Neural cell (in vitro differentiated cells): ENCODE results near the gene DDX56. TPM values are rescaled to one million over a fixed set of nuclear protein-coding genes. Genes with fewer than 3 reads are reported as not detected.

ENCODE experiments used
- H2AFZ ChIP-seq: fragments of 200-600, 300-800 bp; sonication (generic), shearing (Covaris generic); 2 replicates; pipeline ENCODE4 v1.6.0; 2014; ENCODE audit warnings: low read depth, mild to moderate bottlenecking, antibody characterized with exemption, low read length, moderate library complexity
- H3F3A ChIP-seq: fragments of 200-600 bp; shearing (Covaris generic); 2 replicates; pipeline ENCODE4 v1.6.1; 2016; ENCODE audit warnings: mild to moderate bottlenecking, moderate library complexity, mixed read lengths, antibody characterized with exemption, low read length; ENCODE audit not compliant: insufficient read depth, poor library complexity, severe bottlenecking
- H3K27ac ChIP-seq: fragments of 200-600, 300-800 bp; sonication (generic), shearing (Covaris generic); 2 replicates; pipeline ENCODE4 v1.5.1; 2014; ENCODE audit warnings: mild to moderate bottlenecking, low read length, moderate library complexity
- H3K27me3 ChIP-seq: fragments of 300-800, 200-600 bp; sonication (generic), shearing (Covaris generic); 2 replicates; pipeline ENCODE4 v1.6.0; 2014; ENCODE audit warnings: mild to moderate bottlenecking, low read depth, low read length, moderate library complexity; ENCODE audit not compliant: insufficient read depth
- H3K36me3 ChIP-seq: fragments of 300-800, 200-600 bp; sonication (generic), shearing (Covaris generic); 2 replicates; pipeline ENCODE4 v1.5.1; 2014; ENCODE audit warnings: mild to moderate bottlenecking, antibody characterized with exemption, low read length, moderate library complexity; ENCODE audit not compliant: insufficient read depth
- H3K4me2 ChIP-seq: fragments of 300-800, 200-600 bp; sonication (generic), shearing (Covaris generic); 2 replicates; pipeline ENCODE4 v1.6.0; 2014; ENCODE audit warnings: mild to moderate bottlenecking, low read length
- H3K4me3 ChIP-seq: fragments of 300-800, 200-600 bp; sonication (generic), shearing (Covaris generic); 2 replicates; pipeline ENCODE4 v1.5.1; 2014; ENCODE audit warnings: mild to moderate bottlenecking, low read length, moderate library complexity
- H3K79me2 ChIP-seq: fragments of 200-600 bp; shearing (Covaris generic); replicated peaks from 2 replicates; pipeline ENCODE4 v1.6.0; 2014; ENCODE audit warnings: mild to moderate bottlenecking, low read length, moderate library complexity; ENCODE audit not compliant: insufficient read depth
- H3K9ac ChIP-seq: fragments of 300-800, 200-600 bp; sonication (generic), shearing (Covaris generic); 2 replicates; pipeline ENCODE4 v1.6.1; 2016; ENCODE audit warnings: mild to moderate bottlenecking, low read length, mixed read lengths
- H3K9me2 ChIP-seq: fragments of 200-600 bp; shearing (Covaris generic); 2 replicates; pipeline ENCODE4 v1.6.1; 2016; ENCODE audit warnings: mild to moderate bottlenecking, low read length, mixed read lengths; ENCODE audit not compliant: insufficient read depth
- H3K9me3 ChIP-seq: fragments of 200-600, 300-800 bp; sonication (generic), shearing (Covaris generic); 2 replicates; pipeline ENCODE4 v1.6.1; 2016; ENCODE audit warnings: mild to moderate bottlenecking, mixed run types, low read length, moderate library complexity, mixed read lengths
- H4K20me1 ChIP-seq: fragments of 200-600 bp; shearing (Covaris generic); 2 replicates; pipeline ENCODE4 v1.6.1; 2016; ENCODE audit warnings: mild to moderate bottlenecking, mixed run types; ENCODE audit not compliant: insufficient read depth
- EP300 ChIP-seq: fragments of 450-650 bp; conservative IDR thresholded peaks from 2 replicates; pipeline ENCODE4 v1.6.1; 2014; ENCODE audit warnings: antibody characterized with exemption, mild to moderate bottlenecking, moderate library complexity; ENCODE audit not compliant: poor library complexity, severe bottlenecking
- EZH2 ChIP-seq: fragments of 200-600, 300-800 bp; shearing (Covaris generic), sonication (generic); IDR thresholded peaks from 2 replicates; pipeline ENCODE4 v1.6.1; 2014; ENCODE audit warnings: antibody characterized with exemption, low read length, borderline replicate concordance, mild to moderate bottlenecking; ENCODE audit not compliant: insufficient read depth, poor library complexity, severe bottlenecking
- MXI1 ChIP-seq: fragments of 450-650 bp; conservative IDR thresholded peaks from 2 replicates; pipeline ENCODE4 v1.6.1; 2014; ENCODE audit warnings: antibody characterized with exemption, mild to moderate bottlenecking; ENCODE audit not compliant: poor library complexity, severe bottlenecking
- POLR2AphosphoS5 ChIP-seq: IDR thresholded peaks from 2 replicates; pipeline ENCODE4 v1.6.1; 2012
- RAD21 ChIP-seq: fragments of 450-650 bp; conservative IDR thresholded peaks from 2 replicates; pipeline ENCODE4 v1.6.1; 2014; ENCODE audit warnings: antibody characterized with exemption, mild to moderate bottlenecking, moderate library complexity
- REST ChIP-seq: IDR thresholded peaks from 2 replicates; pipeline ENCODE4 v1.6.1; 2012; ENCODE audit warnings: borderline replicate concordance
- SMC3 ChIP-seq: fragments of 450-650 bp; conservative IDR thresholded peaks from 2 replicates; pipeline ENCODE4 v1.6.1; 2014; ENCODE audit warnings: antibody characterized with exemption, mild to moderate bottlenecking, moderate library complexity; ENCODE audit not compliant: poor library complexity
- TAF1 ChIP-seq: IDR thresholded peaks from 2 replicates; pipeline ENCODE4 v1.6.1; 2012; ENCODE audit warnings: low read depth
- polyA plus RNA-seq: library from polyadenylated mRNA; depleted of rRNA; stranded (reverse); fragments of >200 nt; gene quantifications from 2 replicates; pipeline ENCODE4 v1.2.3, GENCODE V29; 2014
- TF ChIP-seq, protein P1 (sequence below): fragments of 450-650 bp; IDR thresholded peaks from 2 replicates; pipeline ENCODE4 v1.5.1; 2014; ENCODE audit warnings: antibody characterized with exemption, mild to moderate bottlenecking, moderate library complexity; ENCODE audit not compliant: poor library complexity, severe bottlenecking

DDX56 gene
- polyA plus RNA-seq, 1 donor from 2014 or later, result 80.6 TPM

GRCh38 chr7:44535348-44536064 is 38.2 kb downstream of the DDX56 start:
- Histone ChIP-seq H3K27ac (no peak overlapping the region), H3K27me3 (no peaks in the 10 kb centered on the region), H3K4me3 (no peak overlapping the region), H3K9ac (no peak overlapping the region), H3K36me3 (no peaks in the 10 kb centered on the region), H3K9me3 (no peaks in the 10 kb centered on the region), H3K9me2 (no peaks in the 10 kb centered on the region), H4K20me1 (no peaks in the 10 kb centered on the region), H3K4me2 (no peak overlapping the region), H3K79me2 (no peaks in the 10 kb centered on the region), H2AFZ (no peak overlapping the region), H3F3A (no peaks in the 10 kb centered on the region)
- TF ChIP-seq EZH2, result no peak
- no peak for TF ChIP-seq EP300

DNA sequence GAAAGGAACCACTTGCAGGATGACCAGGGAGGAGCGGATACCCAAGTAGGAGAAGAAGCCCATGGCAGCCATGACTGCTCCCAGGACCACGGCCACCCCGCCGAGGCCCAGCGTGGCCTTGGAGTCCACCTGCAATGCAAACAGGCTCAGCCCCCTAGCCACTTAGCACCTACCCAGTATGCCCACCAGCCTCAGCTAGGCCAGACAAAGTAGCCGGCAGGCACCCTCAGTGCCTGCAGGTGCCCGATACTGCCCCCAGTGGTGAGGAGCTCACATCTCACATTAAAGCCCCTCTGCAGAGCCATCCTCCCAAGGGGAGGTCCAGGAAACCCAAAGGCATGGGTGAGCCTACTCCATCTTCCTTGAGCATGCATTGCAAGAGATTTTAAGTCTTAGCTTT is 39.2 kb downstream of the DDX56 start:
- TF ChIP-seq RAD21, result no peak
- no peak for TF ChIP-seq POLR2AphosphoS5
- TF ChIP-seq, protein P1, sequence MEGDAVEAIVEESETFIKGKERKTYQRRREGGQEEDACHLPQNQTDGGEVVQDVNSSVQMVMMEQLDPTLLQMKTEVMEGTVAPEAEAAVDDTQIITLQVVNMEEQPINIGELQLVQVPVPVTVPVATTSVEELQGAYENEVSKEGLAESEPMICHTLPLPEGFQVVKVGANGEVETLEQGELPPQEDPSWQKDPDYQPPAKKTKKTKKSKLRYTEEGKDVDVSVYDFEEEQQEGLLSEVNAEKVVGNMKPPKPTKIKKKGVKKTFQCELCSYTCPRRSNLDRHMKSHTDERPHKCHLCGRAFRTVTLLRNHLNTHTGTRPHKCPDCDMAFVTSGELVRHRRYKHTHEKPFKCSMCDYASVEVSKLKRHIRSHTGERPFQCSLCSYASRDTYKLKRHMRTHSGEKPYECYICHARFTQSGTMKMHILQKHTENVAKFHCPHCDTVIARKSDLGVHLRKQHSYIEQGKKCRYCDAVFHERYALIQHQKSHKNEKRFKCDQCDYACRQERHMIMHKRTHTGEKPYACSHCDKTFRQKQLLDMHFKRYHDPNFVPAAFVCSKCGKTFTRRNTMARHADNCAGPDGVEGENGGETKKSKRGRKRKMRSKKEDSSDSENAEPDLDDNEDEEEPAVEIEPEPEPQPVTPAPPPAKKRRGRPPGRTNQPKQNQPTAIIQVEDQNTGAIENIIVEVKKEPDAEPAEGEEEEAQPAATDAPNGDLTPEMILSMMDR, result peak; percentile 32
- TF ChIP-seq EZH2, result no peak
- no peak overlapping the region for H3K27ac ChIP-seq
- H3K9me3 ChIP-seq, result no peaks in the 10 kb centered on the region
- H3K4me3 ChIP-seq, result no peak overlapping the region
- no peak overlapping the region for H3K9ac ChIP-seq
- no peaks in the 10 kb centered on the region for H3K27me3 ChIP-seq
- no peaks in the 10 kb centered on the region for H3K9me2 ChIP-seq
- H4K20me1 ChIP-seq, result no peaks in the 10 kb centered on the region
- no peak overlapping the region for H3K4me2 ChIP-seq
- H2AFZ ChIP-seq, result no peak overlapping the region
- no peaks in the 10 kb centered on the region for H3F3A ChIP-seq
- H3K36me3 ChIP-seq, result no peaks in the 10 kb centered on the region
- H3K79me2 ChIP-seq, result no peaks in the 10 kb centered on the region

GRCh38 chr7:44534087-44534486 is 39.6 kb downstream of the DDX56 start:
- Histone ChIP-seq H3K9me2 (no peaks in the 10 kb centered on the region), H3K27ac (no peak overlapping the region), H3F3A (no peaks in the 10 kb centered on the region), H4K20me1 (no peaks in the 10 kb centered on the region), H3K9ac (no peak overlapping the region), H3K9me3 (no peaks in the 10 kb centered on the region), H3K4me3 (no peak overlapping the region), H3K4me2 (no peak overlapping the region), H2AFZ (no peak overlapping the region), H3K36me3 (no peaks in the 10 kb centered on the region), H3K79me2 (no peaks in the 10 kb centered on the region), H3K27me3 (no peaks in the 10 kb centered on the region)
- TF ChIP-seq, protein P1, result no peak
- no peak for TF ChIP-seq TAF1
- TF ChIP-seq EP300, result no peak
- no peak for TF ChIP-seq REST
- no peak for TF ChIP-seq MXI1
- TF ChIP-seq SMC3, result no peak
